Peyer's patch (tissue), 4 donors: ENCODE results near the gene TRERF1. TPM values are rescaled to one million over a fixed set of nuclear protein-coding genes. Genes with fewer than 3 reads are reported as not detected.

ENCODE experiments used
- DNase-seq, 3 donors: peaks; one replicate each; pipeline ENCODE4 v3.0.0-alpha.2; 2017 to 2019
- H3K27ac ChIP-seq, 4 donors: fragments of 200-600 bp; sonication (generic); one replicate each; pipeline ENCODE4 v1.5.1; 2016 to 2019
- H3K27me3 ChIP-seq, 2 donors: fragments of 200-600 bp; sonication (generic); one replicate each; pipeline ENCODE4 v1.5.1; 2019
- H3K36me3 ChIP-seq, 3 donors: fragments of 200-600 bp; sonication (generic); one replicate each; pipeline ENCODE4 v1.5.1; 2016 to 2019
- H3K4me1 ChIP-seq, 4 donors: fragments of 200-600 bp; sonication (generic); one replicate each; pipeline ENCODE4 v1.5.1; 2016 to 2019
- H3K4me3 ChIP-seq, 4 donors: fragments of 200-600 bp; sonication (generic); 1 replicate in 3 of 4; 2 replicates in 1 of 4; pipeline ENCODE4 v1.5.1; 2016 to 2019; ENCODE audit warnings: mild to moderate bottlenecking in 1 of 4
- H3K9me3 ChIP-seq, 4 donors: fragments of 200-600 bp; sonication (generic); one replicate each; pipeline ENCODE4 v1.5.1; 2016 to 2019; ENCODE audit warnings: mild to moderate bottlenecking in 1 of 4
- CTCF ChIP-seq, 6 experiments: fragments of 450-650 bp in 4 of 6; fragments of 200-600 bp in 2 of 6; sonication (generic) in 1 of 6; IDR thresholded peaks; one replicate each; pipeline ENCODE4 v1.5.1; 2017 to 2019; ENCODE audit warnings: antibody characterized with exemption in 6 of 6, mild to moderate bottlenecking in 3 of 6, moderate library complexity in 1 of 6
- POLR2A ChIP-seq, 2 donors: fragments of 450-650 bp; IDR thresholded peaks; one replicate each; pipeline ENCODE4 v1.5.1; 2017; ENCODE audit warnings: antibody characterized with exemption in 2 of 2, mild to moderate bottlenecking in 2 of 2, moderate library complexity in 2 of 2
- total RNA-seq, 4 donors: library from RNA; depleted of rRNA; stranded (reverse); fragments of >200 nt; gene quantifications; one replicate each; pipeline ENCODE4 v1.1.0, GENCODE V29; 2016

Gene TRERF1
- total RNA-seq, 4 donors from 2014 or later = 4.6 to 28.1 (median 8.5) TPM

GRCh38 chr6:42294759-42295158, 157.0 kb downstream of the TRERF1 start:
- TF ChIP-seq CTCF (IDR thresholded peaks at IDR 0.05) (no peak), POLR2A (IDR thresholded peaks at IDR 0.05) (no peak)
- Histone ChIP-seq H3K27me3 (no peaks in the 10 kb centered on the region), H3K27ac (peak overlapping the region in 2 of 4 donors; percentile 41 to 45)

GRCh38 chr6:42293386-42293977, 158.2 kb downstream of the TRERF1 start:
- H3K4me1 ChIP-seq = peaks cover 0 to 54% (median 3%) of the 10 kb centered on the region in 4 donors
- no peaks in the 10 kb centered on the region for H3K27me3 ChIP-seq
- no peak overlapping the region for H3K4me3 ChIP-seq
- H3K9me3 ChIP-seq = no peaks in the 10 kb centered on the region
- H3K36me3 ChIP-seq = no peaks in the 10 kb centered on the region
- no peak for DNase-seq
- H3K27ac ChIP-seq = peak overlapping the region in 2 of 4 donors; percentile 7 to 53
- TF ChIP-seq CTCF (IDR thresholded peaks at IDR 0.05) (no peak), POLR2A (IDR thresholded peaks at IDR 0.05) (no peak)

More at GRCh38 chr6:42294759-42295158, 157.0 kb downstream of the TRERF1 start:
- Histone ChIP-seq H3K4me3 (no peak overlapping the region), H3K9me3 (no peaks in the 10 kb centered on the region), H3K4me1 (peaks cover 0 to 54% (median 3%) of the 10 kb centered on the region in 4 donors), H3K36me3 (no peaks in the 10 kb centered on the region)
- DNase-seq = peak in 2 of 3 donors; percentile 62 to 70

GRCh38 chr6:42292004-42292740, 159.6 kb downstream of the TRERF1 start:
- TF ChIP-seq POLR2A (IDR thresholded peaks at IDR 0.05) (no peak), CTCF (IDR thresholded peaks at IDR 0.05) (no peak)

GRCh38 chr6:42287756-42288155, 164.0 kb downstream of the TRERF1 start:
- peaks cover 0 to 12% (median 0%) of the 10 kb centered on the region in 4 donors for H3K4me1 ChIP-seq
- DNase-seq = no peak
- H3K36me3 ChIP-seq = no peaks in the 10 kb centered on the region
- TF ChIP-seq CTCF (IDR thresholded peaks at IDR 0.05) (no peak), POLR2A (IDR thresholded peaks at IDR 0.05) (no peak)
- H3K9me3 ChIP-seq = no peaks in the 10 kb centered on the region
- no peaks in the 10 kb centered on the region for H3K27me3 ChIP-seq
- H3K4me3 ChIP-seq = no peak overlapping the region
- no peak overlapping the region for H3K27ac ChIP-seq

More at GRCh38 chr6:42292004-42292740, 159.6 kb downstream of the TRERF1 start:
- peaks cover 0 to 54% (median 3%) of the 10 kb centered on the region in 4 donors for H3K4me1 ChIP-seq
- H3K9me3 ChIP-seq = no peaks in the 10 kb centered on the region
- no peak for DNase-seq
- H3K36me3 ChIP-seq = no peaks in the 10 kb centered on the region
- no peaks in the 10 kb centered on the region for H3K27me3 ChIP-seq
- H3K27ac ChIP-seq = peak overlapping the region in 2 of 4 donors; percentile 53 to 60
- H3K4me3 ChIP-seq = no peak overlapping the region

GRCh38 chr6:42281570-42281969, 170.2 kb downstream of the TRERF1 start:
- TF ChIP-seq CTCF (IDR thresholded peaks at IDR 0.05) = no peak
- TF ChIP-seq POLR2A (IDR thresholded peaks at IDR 0.05) = no peak
- Histone ChIP-seq H3K36me3 (no peaks in the 10 kb centered on the region), H3K27ac (no peak overlapping the region), H3K27me3 (no peaks in the 10 kb centered on the region), H3K9me3 (no peaks in the 10 kb centered on the region), H3K4me1 (peaks cover 6 to 25% (median 16%) of the 10 kb centered on the region in 4 donors), H3K4me3 (no peak overlapping the region)
- DNase-seq = no peak
